Endodermal cell (in vitro differentiated cells): ENCODE measurements around the gene CZIB. TPM values are rescaled to one million over a fixed set of nuclear protein-coding genes. Genes with fewer than 3 reads are reported as not detected.
A peak's percentile ranks its signal among the peaks of the same experiment; 100 is the strongest.
"Not testable (repeated sequence)": the region's sequence is repeated elsewhere in the genome, so short reads cannot be mapped to it uniquely, and the experiment has no call there.

Experiments
- DNase-seq: peaks from one replicate; pipeline ENCODE4 v3.0.0-alpha.2; 2017
- H3K27ac ChIP-seq: 2 replicates; pipeline ENCODE4 v1.5.1; 2013; ENCODE audit warnings: mild to moderate bottlenecking, low read depth, low read length, moderate library complexity
- H3K27me3 ChIP-seq: 2 replicates; pipeline ENCODE4 v1.6.1; 2013; ENCODE audit warnings: mild to moderate bottlenecking, low read length, moderate library complexity; ENCODE audit not compliant: insufficient read depth, control insufficient read depth, poor library complexity, severe bottlenecking
- H3K36me3 ChIP-seq: 2 replicates; pipeline ENCODE4 v1.7.0; 2013; ENCODE audit warnings: mild to moderate bottlenecking, low read length, moderate library complexity; ENCODE audit not compliant: control insufficient read depth, insufficient read depth
- H3K4me1 ChIP-seq: one replicate; pipeline ENCODE4 v1.7.0; 2013; ENCODE audit warnings: low read length; ENCODE audit not compliant: control insufficient read depth, insufficient read depth
- H3K4me3 ChIP-seq: 2 replicates; pipeline ENCODE4 v1.5.1; 2013; ENCODE audit warnings: mild to moderate bottlenecking, low read length, moderate library complexity
- H3K9ac ChIP-seq: 2 replicates; pipeline ENCODE4 v1.6.1; 2013; ENCODE audit warnings: mild to moderate bottlenecking, low read length, moderate library complexity; ENCODE audit not compliant: poor library complexity, severe bottlenecking; ENCODE audit errors: extremely low read depth
- H3K9me3 ChIP-seq: 2 replicates; pipeline ENCODE4 v1.6.1; 2013; ENCODE audit warnings: mild to moderate bottlenecking, low read length, moderate library complexity; ENCODE audit not compliant: control insufficient read depth
- H3K27ac Mint-ChIP-seq: 2 replicates; pipeline ENCODE4 v1.8.0; 2020; ENCODE audit warnings: mixed read lengths
- H3K27me3 Mint-ChIP-seq: 2 replicates; pipeline ENCODE4 v1.8.0; 2021; ENCODE audit warnings: mild to moderate bottlenecking, mixed read lengths; ENCODE audit not compliant: insufficient read depth
- H3K36me3 Mint-ChIP-seq: 2 replicates; pipeline ENCODE4 v1.8.0; 2020; ENCODE audit warnings: low read depth, mixed read lengths
- H3K4me1 Mint-ChIP-seq: 2 replicates; pipeline ENCODE4 v1.8.0; 2020; ENCODE audit warnings: mixed read lengths
- H3K4me3 Mint-ChIP-seq: 2 replicates; pipeline ENCODE4 v1.8.0; 2020; ENCODE audit warnings: mild to moderate bottlenecking, moderate library complexity, mixed read lengths
- H3K9me3 Mint-ChIP-seq: 2 replicates; pipeline ENCODE4 v1.8.0; 2020; ENCODE audit warnings: mild to moderate bottlenecking, mixed read lengths
- CTCF ChIP-seq: fragments of 200-600 bp; sonication (generic); conservative IDR thresholded peaks from 2 replicates; pipeline ENCODE4 v1.5.0; 2021; ENCODE audit warnings: antibody characterized with exemption, mild to moderate bottlenecking
- WGBS, 2 experiments: methylation state at CpG; one replicate each; pipeline versions ENCODE4 v1.1.5 to v1.1.7; 2013; ENCODE audit warnings: missing lambda C conversion rate in 2 of 2, mixed read lengths in 1 of 2; ENCODE audit not compliant: insufficient coverage in 1 of 2, insufficient read length in 1 of 2; 5-methylcytosine and 5-hydroxymethylcytosine counted together
- total RNA-seq, 2 donors: library from RNA; stranded (reverse); fragmentation: NEBNext Ultra II Directional in 1 of 2; extraction: Animal tissue kit (Norgen Biotek cat#: 25700) in 1 of 2; gene quantifications; 2 replicates in 1 of 2; 3 replicates in 1 of 2; pipeline ENCODE4 v1.2.1, GENCODE V29; 2021

Gene CZIB
- total RNA-seq, 2 donors from 2014 or later = 64.4 to 74.2 TPM

- no peak overlapping the region for H3K27ac ChIP-seq
- WGBS, 2 experiments = 90 to 95% methylated on average over 7 of the region's 7 CpGs
- no peak overlapping the region for H3K4me3 ChIP-seq
- H3K27me3 ChIP-seq = no peaks in the 10 kb centered on the region
- no peaks in the 10 kb centered on the region for H3K4me1 ChIP-seq
- H3K36me3 Mint-ChIP-seq = peaks cover 90% of the 10 kb centered on the region
- H3K36me3 ChIP-seq = peaks cover 80% of the 10 kb centered on the region
- H3K4me3 Mint-ChIP-seq = no peak overlapping the region
- no peak overlapping the region for H3K27ac Mint-ChIP-seq
- H3K9me3 ChIP-seq = peaks cover 19% of the 10 kb centered on the region
- H3K27me3 Mint-ChIP-seq = no peaks in the 10 kb centered on the region
- H3K9ac ChIP-seq = no peak overlapping the region
- H3K9me3 Mint-ChIP-seq = peaks cover 29% of the 10 kb centered on the region
- H3K4me1 Mint-ChIP-seq = no peaks in the 10 kb centered on the region
- no peak for DNase-seq
- no peak for TF ChIP-seq CTCF
These were observed 10.1 kb downstream of the CZIB start for GRCh38 chr1:53210352-53210751.

- Histone ChIP-seq H3K9ac (no peak overlapping the region), H3K27ac (no peak overlapping the region), H3K27me3 (no peaks in the 10 kb centered on the region), H3K4me3 (no peak overlapping the region), H3K36me3 (peaks cover 89% of the 10 kb centered on the region), H3K4me1 (no peaks in the 10 kb centered on the region), H3K9me3 (peaks cover 43% of the 10 kb centered on the region)
- TF ChIP-seq CTCF = no peak
- Mint-ChIP-seq H3K9me3 (peaks cover 51% of the 10 kb centered on the region), H3K4me3 (no peak overlapping the region), H3K27ac (no peak overlapping the region), H3K4me1 (no peaks in the 10 kb centered on the region), H3K36me3 (peaks cover 97% of the 10 kb centered on the region), H3K27me3 (no peaks in the 10 kb centered on the region)
- WGBS, 2 experiments = 100% methylated on average over 1 of the region's 1 CpG
- no peak for DNase-seq
These were observed 12.7 kb downstream of the CZIB start for GRCh38 chr1:53207726-53208125.

DNA sequence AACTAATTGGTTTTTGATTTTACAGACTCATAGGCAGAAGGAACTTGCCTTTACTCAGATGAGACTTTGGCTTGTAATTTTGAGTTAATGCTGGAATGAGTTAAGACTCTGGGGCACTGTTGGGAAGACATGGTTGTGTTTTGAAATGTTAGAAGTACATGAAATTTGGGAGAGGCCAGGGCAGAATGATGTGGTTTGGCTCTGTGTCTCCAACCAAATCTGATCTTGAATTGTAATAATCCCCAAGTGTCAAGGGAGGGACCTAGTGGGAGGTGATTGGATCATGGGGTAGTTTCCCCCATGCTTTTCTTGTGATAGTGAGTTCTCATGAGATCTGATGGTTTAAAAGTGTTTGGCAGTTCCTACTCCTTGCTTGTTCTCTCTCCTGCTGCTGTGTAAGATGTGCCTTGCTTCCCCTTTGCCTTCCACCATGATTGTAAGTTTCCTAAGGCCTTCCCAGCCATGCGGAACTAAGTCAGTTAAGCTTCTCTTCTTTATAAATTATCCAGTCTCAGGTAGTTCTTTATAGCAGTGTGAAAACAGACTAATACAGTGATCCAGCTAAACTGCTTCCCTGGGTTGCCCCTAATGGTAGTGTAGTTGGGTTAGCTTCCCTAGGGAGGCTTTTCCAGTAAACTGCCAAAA lies 13.6 kb downstream of the CZIB start:
- WGBS, 2 experiments = 100% methylated on average over 1 of the region's 1 CpG; no CpG with 5 or more reads in 1 of the 2 experiments
- Histone ChIP-seq H3K9me3 (peaks cover 43% of the 10 kb centered on the region), H3K27me3 (no peaks in the 10 kb centered on the region), H3K4me1 (no peaks in the 10 kb centered on the region), H3K4me3 (peak overlapping the region; percentile 54), H3K36me3 (peaks cover 93% of the 10 kb centered on the region), H3K27ac (no peak overlapping the region), H3K9ac (no peak overlapping the region)
- H3K9me3 Mint-ChIP-seq = peaks cover 51% of the 10 kb centered on the region
- H3K27ac Mint-ChIP-seq = no peak overlapping the region
- no peak overlapping the region for H3K4me3 Mint-ChIP-seq
- TF ChIP-seq CTCF = no peak
- peaks cover 100% of the 10 kb centered on the region for H3K36me3 Mint-ChIP-seq
- H3K27me3 Mint-ChIP-seq = no peaks in the 10 kb centered on the region
- no peaks in the 10 kb centered on the region for H3K4me1 Mint-ChIP-seq
- no peak for DNase-seq

DNA sequence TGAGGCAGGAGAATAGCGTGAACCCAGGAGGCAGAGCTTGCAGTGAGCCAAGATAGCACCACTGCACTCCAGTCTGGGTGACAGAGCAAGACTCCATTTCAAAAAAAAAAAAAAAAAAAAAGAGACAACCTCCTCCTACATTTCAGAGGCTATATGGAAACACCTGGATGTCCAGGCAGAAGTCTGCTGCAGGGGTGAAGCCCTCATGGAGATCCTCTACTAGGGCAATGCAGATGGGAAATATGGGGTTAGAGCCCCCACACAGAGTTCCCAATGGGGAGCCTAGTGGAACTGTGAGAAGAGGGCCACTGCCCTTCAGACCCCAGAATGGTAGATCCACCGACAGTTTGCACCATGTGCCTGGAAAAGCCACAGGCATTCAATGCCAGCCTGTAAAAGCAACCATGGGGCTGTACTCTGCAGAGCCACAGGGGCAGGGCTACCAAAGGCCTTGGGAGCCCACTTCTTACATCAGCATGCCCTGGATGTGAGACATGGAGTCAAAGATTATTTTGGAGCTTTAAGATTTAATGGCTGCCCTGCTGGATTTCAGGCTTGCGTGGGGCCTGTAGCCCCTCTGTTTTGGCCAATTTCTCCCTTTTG lies 14.2 kb downstream of the CZIB start:
- Mint-ChIP-seq H3K36me3 (peaks cover 97% of the 10 kb centered on the region), H3K9me3 (peaks cover 51% of the 10 kb centered on the region)
- not testable (repeated sequence) for H3K4me3 Mint-ChIP-seq, H3K27ac ChIP-seq, H3K27me3 Mint-ChIP-seq, H3K4me1 Mint-ChIP-seq, DNase-seq, H3K27ac Mint-ChIP-seq, H3K9ac ChIP-seq, H3K27me3 ChIP-seq, H3K4me1 ChIP-seq
- H3K36me3 ChIP-seq = peaks cover 91% of the 10 kb centered on the region
- WGBS, 2 experiments = 90 to 94% methylated on average over 3 of the region's 3 CpGs
- H3K4me3 ChIP-seq = peak overlapping the region; percentile 54
- peaks cover 43% of the 10 kb centered on the region for H3K9me3 ChIP-seq

DNA sequence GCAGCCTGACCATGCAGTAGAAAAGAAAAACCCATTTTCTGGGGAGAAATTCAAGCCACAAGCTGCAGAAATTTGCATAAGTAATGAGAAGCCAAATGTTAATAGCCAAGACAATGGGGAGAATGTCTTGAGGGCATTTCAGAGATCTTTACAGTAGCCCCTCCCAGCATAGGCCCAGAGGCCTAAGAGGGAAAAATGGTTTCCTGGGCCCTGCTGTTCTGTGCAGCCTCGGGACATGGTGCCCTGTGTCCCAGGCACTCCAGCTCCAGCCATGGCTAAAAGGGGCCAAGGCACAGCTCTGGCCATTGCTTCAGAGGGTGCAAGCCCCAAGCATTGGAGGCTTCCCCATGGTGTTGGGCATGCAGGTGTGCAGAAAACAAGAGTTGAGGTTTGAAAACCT lies 14.9 kb downstream of the CZIB start:
- not testable (repeated sequence) for H3K4me1 ChIP-seq, H3K4me3 ChIP-seq, H3K27ac ChIP-seq, H3K27me3 Mint-ChIP-seq, H3K27me3 ChIP-seq, H3K4me1 Mint-ChIP-seq, DNase-seq, H3K4me3 Mint-ChIP-seq, H3K9ac ChIP-seq, H3K27ac Mint-ChIP-seq
- Mint-ChIP-seq H3K9me3 (peaks cover 51% of the 10 kb centered on the region), H3K36me3 (peaks cover 93% of the 10 kb centered on the region)
- Histone ChIP-seq H3K36me3 (peaks cover 91% of the 10 kb centered on the region), H3K9me3 (peaks cover 43% of the 10 kb centered on the region)
- 98% methylated on average over 1 of the region's 1 CpG; no CpG with 5 or more reads in 1 of the 2 experiments for WGBS, 2 experiments
